Measurements from ENCODE around the gene MSI2.

Gene MSI2

GRCh38 chr17:57632294-57632693 is 376.0 kb downstream of the MSI2 start:
- no peak overlapping the region for H4K8ac ChIP-seq (ENCODE audit: low read depth, low read length)
- no peak overlapping the region for H3K18ac ChIP-seq (ENCODE audit: low read length)
- no peak overlapping the region for H3K27ac ChIP-seq (ENCODE audit: low read depth, low read length)
- H2BK120ac ChIP-seq (ENCODE audit: insufficient read depth, low read length, poor library complexity) = no peak overlapping the region
- no peak overlapping the region for H4K12ac ChIP-seq (ENCODE audit: low read depth, low read length)
- no peak overlapping the region for H2BK5ac ChIP-seq (ENCODE audit: low read depth, low read length, poor library complexity)
- H3K36me3 ChIP-seq (ENCODE audit: control insufficient read depth in 1 of 2, insufficient read depth in 2 of 2, low read length in 2 of 2) = peaks cover 25 to 43% of the 10 kb centered on the region in 2 experiments
- H3K9me3 ChIP-seq (ENCODE audit: insufficient read depth, low read depth, low read length) = no peaks in the 10 kb centered on the region
- H3K4me2 ChIP-seq (ENCODE audit: low read length) = no peak overlapping the region
- no peaks in the 10 kb centered on the region for H3K27me3 ChIP-seq (ENCODE audit: insufficient read depth, low read length)
- no peak overlapping the region for H3K4me3 ChIP-seq (ENCODE audit: low read depth, low read length)
- peaks cover 2% of the 10 kb centered on the region for H3K79me1 ChIP-seq (ENCODE audit: low read length)
- no peak overlapping the region for H3K9ac ChIP-seq (ENCODE audit: low read length)
- DNase-seq = no peak
- H3K4ac ChIP-seq (ENCODE audit: low read depth, low read length) = no peak overlapping the region
- H3K79me2 ChIP-seq (ENCODE audit: control insufficient read depth, insufficient read depth, low read length, poor library complexity) = no peaks in the 10 kb centered on the region
- H3K23ac ChIP-seq (ENCODE audit: low read length) = no peak overlapping the region
- H4K91ac ChIP-seq (ENCODE audit: low read depth, low read length) = no peak overlapping the region
- no peak overlapping the region for H2AFZ ChIP-seq (ENCODE audit: insufficient read depth, low read length, poor library complexity)
- WGBS (ENCODE audit: extremely low coverage, insufficient coverage, insufficient read length) = no CpG with 5 or more reads among the region's 5 CpGs
- no peak overlapping the region for H2BK12ac ChIP-seq (ENCODE audit: low read length)
- H2AK5ac ChIP-seq (ENCODE audit: low read length) = no peak overlapping the region
- peaks cover 7 to 9% of the 10 kb centered on the region in 2 experiments for H3K4me1 ChIP-seq (ENCODE audit: control insufficient read depth in 1 of 2, insufficient read depth in 2 of 2, low read length in 2 of 2)
- H3K14ac ChIP-seq (ENCODE audit: low read length) = no peak overlapping the region

GRCh38 chr17:57633236-57633635 is 376.9 kb downstream of the MSI2 start:
- Histone ChIP-seq H3K4me2 (ENCODE audit: low read length) (no peak overlapping the region), H3K27ac (ENCODE audit: low read depth, low read length) (no peak overlapping the region), H3K18ac (ENCODE audit: low read length) (no peak overlapping the region), H2BK5ac (ENCODE audit: low read depth, low read length, poor library complexity) (no peak overlapping the region), H3K4me1 (ENCODE audit: control insufficient read depth in 1 of 2, insufficient read depth in 2 of 2, low read length in 2 of 2) (peaks cover 7 to 9% of the 10 kb centered on the region in 2 experiments), H4K12ac (ENCODE audit: low read depth, low read length) (no peak overlapping the region), H2AFZ (ENCODE audit: insufficient read depth, low read length, poor library complexity) (no peak overlapping the region), H4K8ac (ENCODE audit: low read depth, low read length) (no peak overlapping the region), H3K9me3 (ENCODE audit: insufficient read depth, low read depth, low read length) (no peaks in the 10 kb centered on the region), H3K27me3 (ENCODE audit: insufficient read depth, low read length) (no peaks in the 10 kb centered on the region), H3K9ac (ENCODE audit: low read length) (no peak overlapping the region), H3K79me2 (ENCODE audit: control insufficient read depth, insufficient read depth, low read length, poor library complexity) (no peaks in the 10 kb centered on the region), H3K79me1 (ENCODE audit: low read length) (peaks cover 2% of the 10 kb centered on the region), H2BK12ac (ENCODE audit: low read length) (no peak overlapping the region), H3K14ac (ENCODE audit: low read length) (no peak overlapping the region), H2BK120ac (ENCODE audit: insufficient read depth, low read length, poor library complexity) (no peak overlapping the region), H3K4me3 (ENCODE audit: low read depth, low read length) (no peak overlapping the region), H3K4ac (ENCODE audit: low read depth, low read length) (no peak overlapping the region), H4K91ac (ENCODE audit: low read depth, low read length) (no peak overlapping the region), H3K36me3 (ENCODE audit: control insufficient read depth in 1 of 2, insufficient read depth in 2 of 2, low read length in 2 of 2) (peaks cover 22 to 42% of the 10 kb centered on the region in 2 experiments), H2AK5ac (ENCODE audit: low read length) (no peak overlapping the region), H3K23ac (ENCODE audit: low read length) (no peak overlapping the region)
- no CpG with 5 or more reads among the region's 14 CpGs for WGBS (ENCODE audit: extremely low coverage, insufficient coverage, insufficient read length)
- no peak for DNase-seq

- H2AK5ac ChIP-seq (ENCODE audit: low read length) = no peak overlapping the region
- H3K36me3 ChIP-seq (ENCODE audit: control insufficient read depth in 1 of 2, insufficient read depth in 2 of 2, low read length in 2 of 2) = peaks cover 20 to 39% of the 10 kb centered on the region in 2 experiments
- no peak overlapping the region for H3K18ac ChIP-seq (ENCODE audit: low read length)
- no peak overlapping the region for H2AFZ ChIP-seq (ENCODE audit: insufficient read depth, low read length, poor library complexity)
- H3K4ac ChIP-seq (ENCODE audit: low read depth, low read length) = no peak overlapping the region
- no peak overlapping the region for H3K23ac ChIP-seq (ENCODE audit: low read length)
- H4K12ac ChIP-seq (ENCODE audit: low read depth, low read length) = no peak overlapping the region
- H2BK12ac ChIP-seq (ENCODE audit: low read length) = no peak overlapping the region
- H3K4me2 ChIP-seq (ENCODE audit: low read length) = no peak overlapping the region
- no peak overlapping the region for H3K4me3 ChIP-seq (ENCODE audit: low read depth, low read length)
- H3K4me1 ChIP-seq (ENCODE audit: control insufficient read depth in 1 of 2, insufficient read depth in 2 of 2, low read length in 2 of 2) = peaks cover 7 to 9% of the 10 kb centered on the region in 2 experiments
- H3K27me3 ChIP-seq (ENCODE audit: insufficient read depth, low read length) = no peaks in the 10 kb centered on the region
- peak in 1 of 2 donors; percentile 17 for DNase-seq
- H4K8ac ChIP-seq (ENCODE audit: low read depth, low read length) = no peak overlapping the region
- no peak overlapping the region for H2BK120ac ChIP-seq (ENCODE audit: insufficient read depth, low read length, poor library complexity)
- H3K9me3 ChIP-seq (ENCODE audit: insufficient read depth, low read depth, low read length) = no peaks in the 10 kb centered on the region
- H3K79me2 ChIP-seq (ENCODE audit: control insufficient read depth, insufficient read depth, low read length, poor library complexity) = no peaks in the 10 kb centered on the region
- H3K27ac ChIP-seq (ENCODE audit: low read depth, low read length) = no peak overlapping the region
- no CpG with 5 or more reads among the region's 4 CpGs for WGBS (ENCODE audit: extremely low coverage, insufficient coverage, insufficient read length)
- H3K14ac ChIP-seq (ENCODE audit: low read length) = peak overlapping the region; percentile 17
- H2BK5ac ChIP-seq (ENCODE audit: low read depth, low read length, poor library complexity) = no peak overlapping the region
- peaks cover 2% of the 10 kb centered on the region for H3K79me1 ChIP-seq (ENCODE audit: low read length)
- H3K9ac ChIP-seq (ENCODE audit: low read length) = no peak overlapping the region
- peak overlapping the region; percentile 60 for H4K91ac ChIP-seq (ENCODE audit: low read depth, low read length)
Observed at GRCh38 chr17:57634713-57635465, 378.6 kb downstream of the MSI2 start.

GRCh38 chr17:57636274-57636673 is 380.0 kb downstream of the MSI2 start:
- WGBS (ENCODE audit: extremely low coverage, insufficient coverage, insufficient read length) = no CpG with 5 or more reads among the region's 9 CpGs
- Histone ChIP-seq H3K9me3 (ENCODE audit: insufficient read depth, low read depth, low read length) (no peaks in the 10 kb centered on the region), H3K79me2 (ENCODE audit: control insufficient read depth, insufficient read depth, low read length, poor library complexity) (no peaks in the 10 kb centered on the region), H4K12ac (ENCODE audit: low read depth, low read length) (no peak overlapping the region), H2AK5ac (ENCODE audit: low read length) (no peak overlapping the region), H3K4me1 (ENCODE audit: control insufficient read depth in 1 of 2, insufficient read depth in 2 of 2, low read length in 2 of 2) (peaks cover 7 to 9% of the 10 kb centered on the region in 2 experiments), H3K27ac (ENCODE audit: low read depth, low read length) (peak overlapping the region; percentile 58), H2BK5ac (ENCODE audit: low read depth, low read length, poor library complexity) (peak overlapping the region; percentile 44), H2BK120ac (ENCODE audit: insufficient read depth, low read length, poor library complexity) (peak overlapping the region; percentile 21), H3K36me3 (ENCODE audit: control insufficient read depth in 1 of 2, insufficient read depth in 2 of 2, low read length in 2 of 2) (peaks cover 18 to 38% of the 10 kb centered on the region in 2 experiments), H3K4me3 (ENCODE audit: low read depth, low read length) (no peak overlapping the region), H2AFZ (ENCODE audit: insufficient read depth, low read length, poor library complexity) (no peak overlapping the region), H3K27me3 (ENCODE audit: insufficient read depth, low read length) (no peaks in the 10 kb centered on the region), H3K4me2 (ENCODE audit: low read length) (no peak overlapping the region), H3K79me1 (ENCODE audit: low read length) (peaks cover 2% of the 10 kb centered on the region), H3K18ac (ENCODE audit: low read length) (no peak overlapping the region), H4K8ac (ENCODE audit: low read depth, low read length) (no peak overlapping the region), H4K91ac (ENCODE audit: low read depth, low read length) (peak overlapping the region; percentile 50), H3K23ac (ENCODE audit: low read length) (no peak overlapping the region), H3K4ac (ENCODE audit: low read depth, low read length) (no peak overlapping the region), H3K14ac (ENCODE audit: low read length) (no peak overlapping the region), H3K9ac (ENCODE audit: low read length) (no peak overlapping the region), H2BK12ac (ENCODE audit: low read length) (no peak overlapping the region)
- no peak for DNase-seq
